Karpas-422 (cell line): ENCODE results near the gene SLC13A5. TPM values are rescaled to one million over a fixed set of nuclear protein-coding genes. Genes with fewer than 3 reads are reported as not detected.

Experiments used
- DNase-seq: peaks from one replicate; pipeline ENCODE4 v3.0.0-alpha.2; 2015
- H2AFZ ChIP-seq: fragments of 200-600 bp; sonication (generic); 2 replicates; pipeline ENCODE4 v1.6.1; 2014; ENCODE audit warnings: antibody characterized with exemption, low read length, mixed read lengths
- H3K27ac ChIP-seq: fragments of 200-600 bp; sonication (generic); 2 replicates; pipeline ENCODE4 v1.5.1; 2014; ENCODE audit warnings: mild to moderate bottlenecking, low read length, moderate library complexity
- H3K27me3 ChIP-seq: fragments of 200-600 bp; sonication (generic); 2 replicates; pipeline ENCODE4 v1.6.1; 2014; ENCODE audit warnings: low read length, mixed read lengths
- H3K36me3 ChIP-seq: fragments of 200-600 bp; sonication (generic); 2 replicates; pipeline ENCODE4 v1.6.1; 2014; ENCODE audit warnings: low read length, mixed read lengths; ENCODE audit not compliant: insufficient read depth
- H3K4me1 ChIP-seq: fragments of 200-600 bp; sonication (generic); 2 replicates; pipeline ENCODE4 v1.6.1; 2014; ENCODE audit warnings: mild to moderate bottlenecking, low read length, mixed read lengths
- H3K4me2 ChIP-seq: fragments of 200-600 bp; sonication (generic); 2 replicates; pipeline ENCODE4 v1.6.1; 2014; ENCODE audit warnings: low read length, low read depth, mild to moderate bottlenecking; ENCODE audit not compliant: poor library complexity, severe bottlenecking
- H3K4me3 ChIP-seq: fragments of 200-600 bp; sonication (generic); 2 replicates; pipeline ENCODE4 v1.5.1; 2014; ENCODE audit warnings: mild to moderate bottlenecking, antibody characterized with exemption, low read length, mixed read lengths
- H3K79me2 ChIP-seq: fragments of 200-600 bp; sonication (generic); 2 replicates; pipeline ENCODE4 v1.6.1; 2014; ENCODE audit warnings: mild to moderate bottlenecking, low read length, mixed read lengths
- H3K9ac ChIP-seq: fragments of 200-600 bp; sonication (generic); 2 replicates; pipeline ENCODE4 v1.6.0; 2014; ENCODE audit warnings: low read length
- H3K9me2 ChIP-seq: fragments of 200-600 bp; sonication (generic), shearing (Covaris generic); replicated peaks from 2 replicates; pipeline ENCODE4 v1.6.0; 2014; ENCODE audit warnings: mild to moderate bottlenecking, low read length, moderate library complexity; ENCODE audit not compliant: insufficient read depth
- H3K9me3 ChIP-seq: fragments of 300-700, 200-600 bp; sonication (generic); 2 replicates; pipeline ENCODE4 v1.6.1; 2014; ENCODE audit warnings: low read length, mixed read lengths
- H4K20me1 ChIP-seq: fragments of 200-600 bp; sonication (generic); 2 replicates; pipeline ENCODE4 v1.6.1; 2014; ENCODE audit warnings: mild to moderate bottlenecking, antibody characterized with exemption, low read length, low read depth; ENCODE audit not compliant: insufficient read depth
- total RNA-seq: library from RNA; depleted of rRNA; stranded (reverse); fragments of >200 nt; shearing (Covaris generic); gene quantifications from 2 replicates; pipeline ENCODE4 v1.2.3, GENCODE V29; 2014; ENCODE audit warnings: low replicate concordance

SLC13A5 gene
- total RNA-seq, 1 experiment from 2014 or later = not detected

DNA sequence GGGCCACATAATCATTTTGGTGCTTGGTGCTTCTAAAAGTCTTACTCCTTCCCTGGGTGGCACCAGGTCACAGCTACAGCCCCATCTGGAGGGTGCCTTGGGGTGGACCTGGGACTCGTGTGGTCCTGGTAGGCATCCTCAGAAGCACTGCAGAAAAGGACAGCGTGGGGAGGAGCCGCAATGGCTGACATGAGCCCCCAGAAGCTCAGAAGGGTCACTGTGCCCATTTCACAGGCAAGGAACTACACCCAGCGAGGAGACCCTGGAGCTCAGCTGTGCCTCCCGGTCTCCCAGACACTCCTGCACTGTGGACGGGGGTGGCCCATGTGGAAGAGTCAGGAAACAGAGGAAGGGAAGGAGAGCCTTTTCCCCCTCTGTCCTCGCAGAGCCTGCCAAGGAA, 35.2 kb downstream of the SLC13A5 start:
- Histone ChIP-seq H3K9me3 (no peaks in the 10 kb centered on the region), H3K4me1 (peaks cover 4% of the 10 kb centered on the region; the same call in 1 of the 2 replicates), H3K9ac (no peak overlapping the region), H4K20me1 (peaks cover 14% of the 10 kb centered on the region; the same call in 1 of the 2 replicates), H3K79me2 (no peaks in the 10 kb centered on the region), H3K27me3 (no peaks in the 10 kb centered on the region), H3K9me2 (no peaks in the 10 kb centered on the region), H3K27ac (no peak overlapping the region), H3K4me3 (no peak overlapping the region), H2AFZ (no peak overlapping the region), H3K36me3 (no peaks in the 10 kb centered on the region), H3K4me2 (no peak overlapping the region)
- DNase-seq = no peak

DNA sequence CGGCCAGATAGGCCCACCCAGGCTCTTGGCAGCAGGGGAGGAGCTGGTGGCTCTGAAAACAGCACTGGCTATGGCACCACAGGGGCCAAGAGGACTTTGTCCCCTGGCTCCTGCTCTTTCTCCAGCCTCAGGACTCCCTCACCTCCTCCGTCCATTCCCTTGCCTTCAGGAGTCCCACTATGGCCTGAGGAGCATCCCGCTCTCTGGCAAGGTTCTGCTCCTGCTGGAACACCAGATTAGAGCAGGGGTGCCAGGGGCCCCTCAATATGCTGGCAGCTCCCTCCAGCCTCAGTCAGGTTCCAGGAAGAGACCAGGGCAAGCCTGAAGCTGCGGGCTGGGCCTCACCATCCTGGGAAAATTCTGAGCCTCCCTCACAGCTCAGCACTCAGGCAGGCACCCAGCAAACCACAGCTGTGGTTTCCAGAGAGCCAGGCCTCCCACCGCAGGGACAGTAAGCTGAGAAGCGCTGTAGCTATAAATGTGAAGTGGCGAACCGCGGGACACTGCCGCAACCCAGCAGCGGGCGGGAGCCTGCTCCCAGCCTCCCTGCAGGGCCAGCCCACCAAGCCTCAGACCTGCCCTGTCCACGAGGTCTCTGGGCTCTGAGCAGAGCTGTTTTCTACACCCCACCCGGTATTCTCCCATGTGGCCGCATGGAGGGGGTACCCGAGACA, 35.9 kb downstream of the SLC13A5 start:
- no peaks in the 10 kb centered on the region for H3K79me2 ChIP-seq
- no peak overlapping the region for H3K4me3 ChIP-seq
- H3K4me1 ChIP-seq = peaks cover 4% of the 10 kb centered on the region; the same call in 1 of the 2 replicates
- H3K9me3 ChIP-seq = no peaks in the 10 kb centered on the region
- H3K27me3 ChIP-seq = no peaks in the 10 kb centered on the region
- H4K20me1 ChIP-seq = peaks cover 14% of the 10 kb centered on the region; the same call in 1 of the 2 replicates
- no peak overlapping the region for H3K9ac ChIP-seq
- H3K27ac ChIP-seq = no peak overlapping the region
- no peak overlapping the region for H3K4me2 ChIP-seq
- no peaks in the 10 kb centered on the region for H3K9me2 ChIP-seq
- H2AFZ ChIP-seq = no peak overlapping the region
- no peak for DNase-seq
- no peaks in the 10 kb centered on the region for H3K36me3 ChIP-seq

DNA sequence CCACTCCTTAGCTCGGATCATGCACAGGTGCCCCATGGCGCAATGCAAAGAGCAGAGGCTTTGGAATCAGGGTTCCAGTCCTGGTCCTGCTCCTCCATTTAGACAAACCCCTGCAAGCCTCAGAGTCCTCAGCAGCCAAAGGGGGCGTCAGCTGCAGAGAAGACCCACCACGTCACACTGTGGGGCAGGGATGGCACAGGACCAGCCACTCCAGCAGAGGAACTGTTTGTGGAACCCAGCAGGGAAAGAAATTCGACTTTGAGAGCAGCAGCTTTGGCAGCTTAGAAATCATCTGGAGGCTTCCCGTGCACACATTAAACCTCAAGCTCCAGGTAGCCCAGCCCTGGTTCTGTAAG, 36.4 kb downstream of the SLC13A5 start:
- Histone ChIP-seq H3K4me2 (no peak overlapping the region), H3K9ac (no peak overlapping the region), H3K9me3 (no peaks in the 10 kb centered on the region), H3K27ac (no peak overlapping the region), H3K79me2 (no peaks in the 10 kb centered on the region), H3K4me3 (no peak overlapping the region), H2AFZ (no peak overlapping the region), H3K4me1 (peaks cover 4% of the 10 kb centered on the region; the same call in 1 of the 2 replicates), H3K27me3 (no peaks in the 10 kb centered on the region), H3K36me3 (no peaks in the 10 kb centered on the region), H4K20me1 (peaks cover 14% of the 10 kb centered on the region; the same call in 1 of the 2 replicates), H3K9me2 (no peaks in the 10 kb centered on the region)
- no peak for DNase-seq

DNA sequence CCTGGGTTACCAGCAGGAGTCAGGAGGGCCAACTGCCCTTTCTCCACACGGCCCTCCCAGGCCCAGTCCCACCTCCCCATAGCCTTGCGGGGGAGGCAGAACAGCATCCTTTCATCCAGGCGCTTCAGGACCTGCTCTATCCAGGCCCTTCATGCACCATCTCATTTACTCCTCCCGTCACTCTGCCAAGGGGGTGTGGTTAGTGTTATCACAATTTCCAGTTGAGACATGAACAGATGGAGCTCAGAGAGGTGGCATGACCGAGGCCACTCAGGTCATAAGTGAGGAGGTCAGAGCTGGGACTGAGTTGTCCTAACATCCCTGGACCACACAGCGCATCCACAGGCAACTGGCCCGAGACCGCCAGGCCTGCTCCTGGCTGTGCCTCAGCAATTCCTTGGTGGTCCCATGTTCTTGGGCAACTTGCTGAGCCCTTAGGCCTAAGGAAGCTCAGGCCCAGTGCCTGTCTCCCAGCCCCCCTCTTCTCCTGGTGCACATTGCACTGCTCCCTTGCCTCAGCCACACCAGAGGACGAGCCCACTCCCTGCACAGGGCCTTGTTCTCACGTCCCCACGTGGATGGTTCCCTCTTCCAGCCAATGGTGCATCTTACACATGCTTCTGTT, 37.9 kb downstream of the SLC13A5 start:
- Histone ChIP-seq H3K27me3 (no peaks in the 10 kb centered on the region), H3K27ac (no peak overlapping the region), H4K20me1 (peaks cover 14% of the 10 kb centered on the region; the same call in 1 of the 2 replicates), H3K4me2 (no peak overlapping the region), H3K9ac (no peak overlapping the region), H3K9me3 (no peaks in the 10 kb centered on the region), H3K4me1 (peaks cover 4% of the 10 kb centered on the region; the same call in 1 of the 2 replicates), H2AFZ (no peak overlapping the region), H3K9me2 (no peaks in the 10 kb centered on the region), H3K4me3 (no peak overlapping the region), H3K79me2 (no peaks in the 10 kb centered on the region), H3K36me3 (no peaks in the 10 kb centered on the region)
- DNase-seq = no peak

DNA sequence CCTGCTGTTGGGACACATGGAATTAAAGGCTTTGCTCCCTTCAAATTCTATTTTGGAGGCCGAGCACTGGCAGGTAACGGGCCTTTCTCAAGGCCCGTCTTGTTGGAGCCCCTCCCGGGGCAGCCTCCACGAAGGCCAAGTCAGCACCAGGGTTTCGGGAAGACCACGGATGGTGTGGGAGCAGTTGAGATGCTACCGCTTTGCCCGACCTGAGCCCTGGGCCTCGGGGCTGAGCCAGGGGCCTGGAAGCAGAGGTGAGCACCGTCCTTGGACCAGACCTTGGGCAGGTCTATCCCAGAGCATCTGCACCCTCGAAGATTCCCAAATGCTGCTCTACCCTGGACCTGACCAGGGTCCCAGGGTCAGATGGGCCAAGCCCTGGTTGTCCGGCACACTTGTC, 38.6 kb downstream of the SLC13A5 start:
- DNase-seq = no peak
- H3K9me3 ChIP-seq = no peaks in the 10 kb centered on the region

DNA sequence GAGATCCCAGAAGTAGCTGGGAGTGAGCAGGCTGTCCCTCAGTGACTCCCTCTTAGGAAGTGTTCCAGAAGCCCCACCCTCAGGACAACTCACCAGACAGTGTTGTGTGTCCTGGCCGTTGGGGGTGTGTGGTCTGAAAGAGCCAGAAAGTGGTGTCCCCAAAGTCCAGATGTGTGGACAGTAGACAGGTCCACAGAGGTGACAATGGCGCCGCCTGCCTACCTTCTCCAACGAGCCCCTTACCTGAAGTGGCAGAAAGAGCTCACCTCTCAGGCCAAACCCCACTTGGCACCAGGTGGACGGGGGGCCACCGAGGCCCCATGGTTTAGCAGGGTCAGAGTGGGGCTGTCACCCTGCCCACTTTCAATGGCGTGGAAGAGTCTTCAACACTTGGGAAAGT, 41.7 kb downstream of the SLC13A5 start:
- H4K20me1 ChIP-seq = peaks cover 9% of the 10 kb centered on the region; the same call in 1 of the 2 replicates
- no peak overlapping the region for H2AFZ ChIP-seq
- no peak for DNase-seq
- H3K9me2 ChIP-seq = no peaks in the 10 kb centered on the region
- H3K4me2 ChIP-seq = no peak overlapping the region
- no peak overlapping the region for H3K9ac ChIP-seq
- H3K79me2 ChIP-seq = no peaks in the 10 kb centered on the region
- H3K27me3 ChIP-seq = no peaks in the 10 kb centered on the region
- H3K36me3 ChIP-seq = no peaks in the 10 kb centered on the region
- H3K4me3 ChIP-seq = no peak overlapping the region
- no peaks in the 10 kb centered on the region for H3K4me1 ChIP-seq
- H3K9me3 ChIP-seq = no peaks in the 10 kb centered on the region
- H3K27ac ChIP-seq = no peak overlapping the region

More for the DNA sequence above, 38.6 kb downstream of the SLC13A5 start:
- Histone ChIP-seq H2AFZ (no peak overlapping the region), H3K9me2 (no peaks in the 10 kb centered on the region), H3K9ac (no peak overlapping the region), H3K4me3 (no peak overlapping the region), H4K20me1 (peaks cover 14% of the 10 kb centered on the region; the same call in 1 of the 2 replicates), H3K4me2 (no peak overlapping the region), H3K36me3 (no peaks in the 10 kb centered on the region), H3K27me3 (no peaks in the 10 kb centered on the region), H3K79me2 (no peaks in the 10 kb centered on the region), H3K4me1 (peaks cover 4% of the 10 kb centered on the region; the same call in 1 of the 2 replicates), H3K27ac (no peak overlapping the region)

DNA sequence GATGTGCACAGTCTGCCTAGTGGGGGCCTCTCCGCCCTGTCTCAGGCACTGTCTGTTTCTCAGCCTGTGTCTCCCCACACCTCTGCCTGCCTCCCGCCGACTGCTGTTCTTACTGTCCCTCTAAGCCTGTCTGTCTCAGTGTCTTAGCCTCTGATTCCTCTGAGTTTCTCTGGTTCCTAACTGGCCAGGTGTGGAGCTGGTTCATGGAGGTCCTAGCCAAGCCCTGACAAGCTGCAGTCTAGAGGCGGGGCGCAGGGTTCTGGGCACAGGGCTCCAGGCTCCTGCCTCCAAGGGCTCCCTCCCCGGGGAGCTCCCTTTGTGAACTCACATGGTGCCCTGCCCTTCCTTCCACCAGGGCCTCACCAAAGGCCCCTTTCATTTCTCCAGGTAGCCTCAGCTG, 42.2 kb downstream of the SLC13A5 start:
- Histone ChIP-seq H3K79me2 (no peaks in the 10 kb centered on the region), H3K27ac (no peak overlapping the region), H3K4me2 (no peak overlapping the region), H3K4me3 (no peak overlapping the region), H3K9ac (no peak overlapping the region), H3K9me3 (no peaks in the 10 kb centered on the region), H3K4me1 (no peaks in the 10 kb centered on the region), H4K20me1 (peaks cover 5% of the 10 kb centered on the region; the same call in 1 of the 2 replicates), H2AFZ (no peak overlapping the region), H3K9me2 (no peaks in the 10 kb centered on the region), H3K27me3 (no peaks in the 10 kb centered on the region), H3K36me3 (no peaks in the 10 kb centered on the region)
- no peak for DNase-seq

DNA sequence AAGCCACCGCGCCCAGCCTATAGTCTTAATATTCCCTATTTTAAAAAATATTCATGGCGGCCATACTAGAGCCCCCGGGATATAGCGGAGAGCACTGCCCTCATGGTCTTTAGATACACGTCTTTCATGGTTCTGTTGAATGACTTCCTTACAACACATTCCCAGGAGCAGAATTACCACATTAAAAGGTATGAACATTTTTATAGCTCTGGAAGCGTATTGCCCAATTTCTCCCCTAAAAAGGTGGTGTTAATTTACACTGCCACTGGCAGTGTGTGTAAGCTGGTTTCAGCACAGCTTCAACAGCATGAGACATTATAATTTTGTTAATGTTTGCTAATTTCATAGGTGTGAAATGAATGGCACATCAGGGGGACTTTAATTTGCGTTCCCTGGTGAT, 42.6 kb downstream of the SLC13A5 start:
- Histone ChIP-seq H3K4me1 (no peaks in the 10 kb centered on the region), H4K20me1 (peaks cover 1% of the 10 kb centered on the region; the same call in 1 of the 2 replicates), H3K79me2 (no peaks in the 10 kb centered on the region), H3K9me3 (no peaks in the 10 kb centered on the region), H2AFZ (no peak overlapping the region), H3K27me3 (no peaks in the 10 kb centered on the region), H3K4me2 (no peak overlapping the region), H3K36me3 (no peaks in the 10 kb centered on the region), H3K9me2 (no peaks in the 10 kb centered on the region), H3K4me3 (no peak overlapping the region), H3K9ac (no peak overlapping the region), H3K27ac (no peak overlapping the region)
- DNase-seq = no peak
